Uterus (tissue), 2 donors: ENCODE measurements around the gene CCDC170.

Experiments used
- POLR2A ChIP-seq, 2 donors: fragments of 450-650 bp; IDR thresholded peaks; one replicate each; pipeline ENCODE4 v1.6.1; 2016; ENCODE audit warnings: antibody characterized with exemption in 2 of 2, mild to moderate bottlenecking in 1 of 2, moderate library complexity in 1 of 2
- TF ChIP-seq, protein P1 (sequence below), 4 experiments: fragments of 200-600 bp in 2 of 4; fragments of 450-650 bp in 2 of 4; sonication (generic) in 2 of 4; IDR thresholded peaks; one replicate each; pipeline ENCODE4 v1.5.1; 2016 to 2019; ENCODE audit warnings: antibody characterized with exemption in 4 of 4, mild to moderate bottlenecking in 2 of 4, moderate library complexity in 1 of 4

DNA sequence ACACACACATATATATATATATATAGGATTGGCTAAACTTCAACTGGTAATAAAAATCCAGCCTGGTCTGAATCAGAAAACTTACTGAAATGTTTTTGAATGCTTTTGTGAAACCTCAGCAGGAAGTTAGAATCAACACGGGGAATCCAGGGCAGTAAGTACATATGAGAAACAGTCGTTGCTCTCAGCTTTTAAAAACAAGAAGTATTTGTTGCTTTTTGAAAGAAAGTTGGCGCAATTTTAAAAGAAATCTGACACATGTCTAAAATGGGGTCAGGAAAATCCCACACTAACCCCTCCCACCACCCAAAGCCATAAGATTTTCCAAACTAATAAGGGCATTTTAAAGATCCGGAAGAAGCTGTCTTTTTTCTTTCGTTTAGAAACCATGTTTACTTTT, 11.5 kb upstream of the CCDC170 start:
- TF ChIP-seq POLR2A (IDR thresholded peaks at IDR 0.05), result no peak
- TF ChIP-seq, protein P1, sequence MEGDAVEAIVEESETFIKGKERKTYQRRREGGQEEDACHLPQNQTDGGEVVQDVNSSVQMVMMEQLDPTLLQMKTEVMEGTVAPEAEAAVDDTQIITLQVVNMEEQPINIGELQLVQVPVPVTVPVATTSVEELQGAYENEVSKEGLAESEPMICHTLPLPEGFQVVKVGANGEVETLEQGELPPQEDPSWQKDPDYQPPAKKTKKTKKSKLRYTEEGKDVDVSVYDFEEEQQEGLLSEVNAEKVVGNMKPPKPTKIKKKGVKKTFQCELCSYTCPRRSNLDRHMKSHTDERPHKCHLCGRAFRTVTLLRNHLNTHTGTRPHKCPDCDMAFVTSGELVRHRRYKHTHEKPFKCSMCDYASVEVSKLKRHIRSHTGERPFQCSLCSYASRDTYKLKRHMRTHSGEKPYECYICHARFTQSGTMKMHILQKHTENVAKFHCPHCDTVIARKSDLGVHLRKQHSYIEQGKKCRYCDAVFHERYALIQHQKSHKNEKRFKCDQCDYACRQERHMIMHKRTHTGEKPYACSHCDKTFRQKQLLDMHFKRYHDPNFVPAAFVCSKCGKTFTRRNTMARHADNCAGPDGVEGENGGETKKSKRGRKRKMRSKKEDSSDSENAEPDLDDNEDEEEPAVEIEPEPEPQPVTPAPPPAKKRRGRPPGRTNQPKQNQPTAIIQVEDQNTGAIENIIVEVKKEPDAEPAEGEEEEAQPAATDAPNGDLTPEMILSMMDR (IDR thresholded peaks at IDR 0.05), result no peak
